ENCODE measurements around the gene VAMP4. TPM values are rescaled to one million over a fixed set of nuclear protein-coding genes. Genes with fewer than 3 reads are reported as not detected.
"Not testable (repeated sequence)": the region's sequence is repeated elsewhere in the genome, so short reads cannot be mapped to it uniquely, and the experiment has no call there.

VAMP4 gene
- total RNA-seq, 1 experiment from 2014 or later = 9.3 TPM

GRCh38 chr1:171727778-171728177, 14.1 kb downstream of the VAMP4 start:
- in situ Hi-C loops (cut with HindIII; ENCODE audit: low pct_unique_long_range_greater_than_20kb, low sequenced_read_pairs) (no loop called here), intact Hi-C loops (cut with micrococcal nuclease; ENCODE audit: unreplicated experiment) (no loop called here)
- Histone ChIP-seq H3K9me3 (ENCODE audit: control insufficient read depth, insufficient read depth, low read depth, low read length) (no peaks in the 10 kb centered on the region), H3K27ac (ENCODE audit: low read length) (no peak overlapping the region), H3K36me3 (ENCODE audit: control insufficient read depth, insufficient read depth, low read length) (no peaks in the 10 kb centered on the region), H3K4me3 (ENCODE audit: low read depth in 2 of 2, low read length in 2 of 2) (no peak overlapping the region), H3K4me1 (ENCODE audit: control insufficient read depth, insufficient read depth, low read length) (no peaks in the 10 kb centered on the region), H3K27me3 (ENCODE audit: control insufficient read depth, insufficient read depth, low read length) (no peaks in the 10 kb centered on the region)
- ChIA-PET POLR2A (no interaction called here), CTCF (no interaction called here)
- no peak for TF ChIP-seq CTCF (IDR thresholded peaks at IDR 0.05)
- no peak for TF ChIP-seq TCF7L2 (IDR thresholded peaks at IDR 0.05; ENCODE audit: low read depth, low read length)
- TF ChIP-seq POLR2AphosphoS5 (IDR thresholded peaks at IDR 0.05; ENCODE audit: low read depth, low read length) = no peak
- no peak for TF ChIP-seq SIN3A (IDR thresholded peaks at IDR 0.05; ENCODE audit: borderline replicate concordance, insufficient read depth, low read depth, low read length)
- no peak for TF ChIP-seq REST (IDR thresholded peaks at IDR 0.05; ENCODE audit: insufficient read depth in 1 of 2, low read depth in 2 of 2, low read length in 1 of 2)
- DNase-seq (ENCODE audit: low read depth, low spot score) = no peak
- BruUV-seq (replicated peaks) = no TSS peak
- ATAC-seq = no peak

GRCh38 chr1:171723180-171723579, 18.7 kb downstream of the VAMP4 start:
- DNase-seq (ENCODE audit: low read depth, low spot score); H3K27me3 ChIP-seq (ENCODE audit: control insufficient read depth, insufficient read depth, low read length); POLR2A ChIA-PET; in situ Hi-C loops (cut with HindIII; ENCODE audit: low pct_unique_long_range_greater_than_20kb, low sequenced_read_pairs); BruUV-seq (replicated peaks); ATAC-seq; CTCF ChIA-PET; H3K4me3 ChIP-seq (ENCODE audit: low read depth in 2 of 2, low read length in 2 of 2); H3K36me3 ChIP-seq (ENCODE audit: control insufficient read depth, insufficient read depth, low read length); intact Hi-C loops (cut with micrococcal nuclease; ENCODE audit: unreplicated experiment); H3K9me3 ChIP-seq (ENCODE audit: control insufficient read depth, insufficient read depth, low read depth, low read length); H3K4me1 ChIP-seq (ENCODE audit: control insufficient read depth, insufficient read depth, low read length); H3K27ac ChIP-seq (ENCODE audit: low read length): not testable (repeated sequence)

GRCh38 chr1:171718848-171719247, 23.0 kb downstream of the VAMP4 start:
- TF ChIP-seq CTCF (IDR thresholded peaks at IDR 0.05) = no peak
- TF ChIP-seq POLR2AphosphoS5 (IDR thresholded peaks at IDR 0.05; ENCODE audit: low read depth, low read length) = no peak
- no peak for TF ChIP-seq REST (IDR thresholded peaks at IDR 0.05; ENCODE audit: insufficient read depth in 1 of 2, low read depth in 2 of 2, low read length in 1 of 2)
- BruUV-seq (replicated peaks) = no TSS peak
- H3K9me3 ChIP-seq (ENCODE audit: control insufficient read depth, insufficient read depth, low read depth, low read length) = no peaks in the 10 kb centered on the region
- ChIA-PET CTCF (interaction anchor here (0.7 to 1.2 kb wide), 2 partner anchors 74 to 1065 kb away, joined by 3 to 5 read pairs; no protein-coding TSS in a partner anchor), POLR2A (no interaction called here)
- ATAC-seq (no peak), DNase-seq (ENCODE audit: low read depth, low spot score) (no peak)
- no peak overlapping the region for H3K4me3 ChIP-seq (ENCODE audit: low read depth in 2 of 2, low read length in 2 of 2)
- in situ Hi-C loops (cut with HindIII; ENCODE audit: low pct_unique_long_range_greater_than_20kb, low sequenced_read_pairs) (no loop called here), intact Hi-C loops (cut with micrococcal nuclease; ENCODE audit: unreplicated experiment) (loop anchor here (5.0 kb wide), 1 partner anchor 72 kb away; no protein-coding TSS in a partner anchor)
- H3K4me1 ChIP-seq (ENCODE audit: control insufficient read depth, insufficient read depth, low read length) = no peaks in the 10 kb centered on the region
- no peaks in the 10 kb centered on the region for H3K36me3 ChIP-seq (ENCODE audit: control insufficient read depth, insufficient read depth, low read length)
- no peaks in the 10 kb centered on the region for H3K27me3 ChIP-seq (ENCODE audit: control insufficient read depth, insufficient read depth, low read length)
- H3K27ac ChIP-seq (ENCODE audit: low read length) = no peak overlapping the region
